NK-92 (cell line): ENCODE data around the gene TRAPPC2.
"Not testable (repeated sequence)": the region's sequence is repeated elsewhere in the genome, so short reads cannot be mapped to it uniquely, and the experiment has no call there.

Experiments used
- DNase-seq: peaks from one replicate; lab custom pipeline; 2025; ENCODE audit not compliant: unreplicated experiment; lab: John Stamatoyannopoulos, UW

Gene TRAPPC2

DNA sequence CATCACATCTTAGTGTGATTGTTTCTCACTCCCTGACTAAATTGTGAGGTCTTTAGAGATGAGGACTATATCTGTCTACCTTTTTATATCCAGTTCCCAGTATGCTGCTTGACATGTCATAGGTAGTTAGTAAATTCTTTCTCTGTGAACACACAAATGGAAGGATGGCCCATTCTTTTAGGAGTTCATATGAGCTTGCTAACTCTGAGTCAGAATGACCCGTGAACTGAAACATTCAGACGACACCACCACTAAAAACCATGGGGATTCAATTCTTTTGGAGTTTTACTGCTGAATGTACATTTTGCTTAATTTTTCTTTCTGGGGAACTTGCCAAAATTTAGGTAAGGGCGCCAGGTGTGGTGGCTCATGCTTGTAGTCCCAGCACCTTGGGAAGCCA lies 14.1 kb upstream of the TRAPPC2 start:
- DNase-seq: no peak

DNA sequence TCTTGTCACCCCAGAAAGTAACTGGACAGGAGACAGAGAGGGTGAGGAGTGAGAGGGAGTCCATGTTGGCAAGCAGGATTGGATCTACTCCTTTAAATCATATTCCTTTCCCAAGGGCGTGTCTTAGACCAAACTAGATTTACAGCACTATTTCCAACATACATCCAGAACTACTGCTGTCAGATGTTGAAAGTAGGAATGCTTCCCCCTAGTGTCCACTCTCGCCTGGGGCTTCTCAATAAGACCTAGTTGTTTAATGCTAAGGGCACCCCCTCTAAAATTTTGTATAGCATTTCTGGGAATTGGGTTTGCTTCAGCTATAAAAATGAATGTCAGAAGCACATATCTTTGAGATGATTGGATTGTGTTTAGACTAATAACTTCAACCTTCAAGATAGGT lies 13.4 kb upstream of the TRAPPC2 start:
- no peak for DNase-seq

DNA sequence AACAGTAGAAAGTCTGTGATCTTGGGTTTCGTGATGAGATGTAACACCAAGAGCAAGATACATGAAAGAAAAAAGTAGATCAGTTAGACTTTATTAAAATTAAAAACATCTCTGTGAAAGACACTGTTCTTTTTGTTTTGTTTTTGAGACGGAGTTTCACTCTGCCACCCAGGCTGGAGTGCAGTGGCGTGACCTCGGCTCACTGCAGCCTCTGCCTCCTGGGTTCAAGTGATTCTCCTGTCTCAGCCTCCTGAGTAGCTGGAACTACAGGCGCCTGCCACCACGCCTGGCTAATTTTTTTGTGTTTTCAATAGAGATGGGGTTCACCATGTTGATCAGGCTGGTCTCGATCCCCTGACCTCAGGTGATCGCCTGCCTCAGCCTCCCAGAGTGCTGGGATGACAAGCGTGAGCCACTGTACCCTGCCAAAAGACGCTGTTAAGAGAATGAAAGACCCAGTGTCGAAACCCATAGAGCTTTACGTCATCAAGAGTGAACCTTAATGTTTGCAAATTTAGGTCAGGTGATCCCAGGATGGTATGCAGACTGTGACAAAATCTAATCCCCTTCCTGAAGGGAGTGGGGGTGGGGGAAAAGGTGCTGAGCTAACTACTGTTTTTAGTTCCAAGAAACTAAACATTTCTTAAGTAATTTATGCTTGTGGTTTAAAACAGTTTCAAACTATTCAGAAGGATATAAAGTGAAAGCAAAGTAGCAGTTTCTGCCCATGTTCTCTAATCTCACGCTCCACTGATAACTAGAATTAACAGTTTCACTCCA lies 8.2 kb upstream of the TRAPPC2 start:
- no peak for DNase-seq

DNA sequence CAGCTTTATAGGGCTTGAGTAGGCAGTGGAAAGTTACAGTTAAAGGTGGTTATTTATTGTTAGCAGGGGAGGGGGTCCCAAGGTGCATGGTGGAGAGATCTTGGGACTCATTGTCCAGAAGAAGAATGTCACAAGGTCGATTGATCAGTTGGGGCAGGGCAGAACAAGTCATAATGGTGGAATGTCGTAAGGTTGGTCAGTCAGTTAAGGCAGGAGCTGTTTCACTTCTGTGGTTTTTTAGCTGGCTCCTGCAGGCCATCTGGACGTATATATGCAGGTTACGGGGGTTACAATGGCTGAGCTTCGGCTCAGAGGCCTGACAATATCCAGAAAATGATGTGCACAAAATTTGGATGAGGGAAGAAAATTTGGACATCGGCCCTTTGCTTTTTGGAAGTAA lies 7.3 kb upstream of the TRAPPC2 start:
- no peak for DNase-seq

DNA sequence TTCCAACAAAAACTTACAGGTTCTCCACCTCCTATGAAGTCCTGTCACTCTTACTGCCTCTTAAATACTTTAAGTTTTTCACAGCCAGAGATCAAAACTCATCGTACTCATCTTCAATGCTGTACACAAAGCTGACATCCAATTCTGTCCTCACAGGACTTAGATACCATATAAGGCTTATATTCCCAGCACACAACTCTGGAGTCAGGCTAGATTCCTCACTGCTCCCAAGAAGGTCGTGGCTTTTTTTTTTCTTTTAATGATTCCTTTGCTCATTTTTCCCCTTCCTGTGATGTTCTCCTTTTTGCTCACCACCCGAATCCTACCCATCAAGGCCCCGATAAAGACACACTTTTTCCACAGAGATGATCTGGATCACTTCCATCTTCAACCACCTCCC lies 914 bp downstream of the TRAPPC2 start:
- DNase-seq: no peak

DNA sequence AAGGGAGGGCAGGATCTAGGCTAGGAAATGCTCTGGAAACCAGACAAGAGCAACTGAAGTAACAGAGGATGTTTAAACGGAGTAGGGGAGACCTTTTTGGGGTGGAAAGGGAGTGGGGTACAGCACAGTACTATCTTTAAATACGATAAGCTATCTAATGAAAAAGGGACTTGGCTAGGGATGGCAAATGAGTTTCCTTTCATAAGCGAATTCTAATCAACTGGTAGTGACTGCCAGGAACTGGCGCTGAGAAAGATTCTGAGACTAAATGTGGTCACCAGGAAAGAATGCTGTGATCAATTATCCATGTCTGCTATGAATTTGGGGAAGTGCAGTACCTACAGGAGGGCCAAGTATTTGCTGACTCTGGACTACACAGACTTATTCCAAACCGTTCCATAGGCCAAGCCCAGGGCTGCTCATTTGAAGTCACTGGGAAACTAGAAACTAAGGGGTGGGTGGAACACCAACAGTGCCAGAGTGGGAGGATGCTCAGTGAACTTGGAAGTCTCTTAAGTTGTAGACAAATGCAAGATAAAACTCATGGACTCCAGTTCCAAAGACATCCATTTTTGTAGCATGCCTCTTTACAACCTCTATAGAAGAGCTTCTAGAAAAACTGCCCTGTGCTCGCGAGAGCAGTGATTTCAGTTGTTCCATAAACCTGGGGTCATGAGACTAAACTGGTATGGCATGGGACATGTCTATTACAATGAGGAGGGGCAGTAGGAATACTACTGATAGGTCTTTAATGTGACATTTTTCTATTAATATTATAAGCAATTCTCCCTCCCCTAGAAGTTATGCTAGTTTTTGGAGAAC lies 2.0 kb downstream of the TRAPPC2 start:
- DNase-seq: no peak

DNA sequence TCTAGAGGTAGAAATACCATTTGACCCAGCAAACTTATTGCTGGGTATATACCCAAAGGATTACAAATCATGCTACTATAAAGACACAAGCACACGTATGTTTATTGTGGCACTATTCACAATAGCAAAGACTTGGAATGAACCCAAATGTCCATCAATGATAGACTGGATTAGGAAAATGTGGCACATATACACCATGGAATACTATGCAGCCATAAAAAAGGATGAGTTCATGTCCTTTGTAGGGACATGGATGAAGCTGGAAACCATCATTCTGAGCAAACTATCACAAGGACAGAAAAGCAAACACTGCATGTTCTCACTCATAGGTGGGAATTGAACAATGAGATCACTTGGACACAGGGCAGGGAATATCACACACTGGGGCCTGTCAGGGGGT lies 3.9 kb downstream of the TRAPPC2 start:
- DNase-seq: not testable (repeated sequence)

DNA sequence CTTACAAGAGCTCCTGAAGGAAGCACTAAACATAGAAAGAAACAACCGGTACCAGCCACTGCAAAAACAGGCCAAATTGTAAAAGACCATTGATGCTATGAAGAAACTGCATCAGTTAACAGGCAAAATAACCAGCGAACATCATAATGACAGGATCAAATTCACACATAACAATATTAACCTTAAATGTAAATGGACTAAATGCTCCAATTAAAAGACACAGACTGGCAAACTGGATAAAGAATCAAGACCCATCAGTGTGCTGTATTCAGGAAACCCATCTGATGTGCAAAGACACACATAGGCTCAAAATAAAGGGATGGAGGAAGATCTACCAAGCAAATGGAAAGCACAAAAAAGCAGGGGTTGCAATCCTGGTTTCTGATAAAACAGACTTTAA lies 7.8 kb downstream of the TRAPPC2 start:
- DNase-seq: not testable (repeated sequence)

DNA sequence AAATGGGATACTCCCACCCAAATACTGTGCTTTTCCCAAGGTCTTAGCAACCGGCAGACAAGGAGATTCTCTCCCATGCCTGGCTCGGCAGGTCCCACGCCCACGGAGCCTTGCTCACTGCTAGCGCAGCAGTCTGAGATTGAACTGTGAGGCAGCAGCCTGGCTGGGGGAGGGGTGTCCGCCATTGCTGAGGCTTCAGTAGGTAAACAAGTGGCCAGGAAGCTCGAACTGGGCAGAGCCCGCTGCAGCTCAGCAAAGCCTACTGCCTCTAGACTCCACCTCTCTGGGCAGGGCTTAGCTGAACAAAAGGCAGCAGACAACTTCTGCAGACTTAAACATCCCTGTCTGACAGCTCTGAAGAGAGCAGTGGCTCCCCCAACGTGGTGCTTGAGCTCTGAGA lies 9.5 kb downstream of the TRAPPC2 start:
- DNase-seq: not testable (repeated sequence)

DNA sequence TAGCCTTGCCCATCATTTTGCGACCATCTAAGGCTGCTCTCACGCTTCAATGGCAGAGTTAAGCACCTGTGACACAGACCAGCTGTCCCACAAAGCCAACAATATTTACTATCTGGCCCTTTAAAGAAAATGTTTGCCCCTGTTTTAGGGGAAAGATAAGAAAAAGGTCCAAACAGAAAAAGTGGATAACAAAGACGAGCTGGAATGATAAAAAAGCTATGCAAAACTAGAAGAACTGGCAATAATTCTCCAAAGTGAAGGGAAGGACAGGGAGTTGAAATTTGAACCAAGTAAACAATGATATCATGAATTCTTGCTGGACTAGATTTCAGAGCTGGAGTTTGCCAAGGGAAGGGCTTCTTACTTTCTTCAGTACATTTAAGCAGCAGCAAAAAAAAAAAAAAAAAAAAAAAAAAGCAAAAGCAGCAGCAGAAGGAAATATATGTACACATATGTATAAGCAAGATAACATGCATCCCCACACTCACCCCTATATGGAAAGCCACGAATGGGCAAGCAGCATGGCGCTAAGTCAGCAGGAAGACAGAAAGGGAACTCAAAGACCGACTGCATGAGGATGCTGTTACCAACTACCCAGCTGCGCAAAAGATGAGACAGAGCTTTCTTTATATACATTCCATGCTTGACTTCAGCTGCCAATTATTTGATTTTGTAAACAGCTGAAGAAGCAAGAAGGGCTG lies 12.5 kb downstream of the TRAPPC2 start:
- DNase-seq: no peak

DNA sequence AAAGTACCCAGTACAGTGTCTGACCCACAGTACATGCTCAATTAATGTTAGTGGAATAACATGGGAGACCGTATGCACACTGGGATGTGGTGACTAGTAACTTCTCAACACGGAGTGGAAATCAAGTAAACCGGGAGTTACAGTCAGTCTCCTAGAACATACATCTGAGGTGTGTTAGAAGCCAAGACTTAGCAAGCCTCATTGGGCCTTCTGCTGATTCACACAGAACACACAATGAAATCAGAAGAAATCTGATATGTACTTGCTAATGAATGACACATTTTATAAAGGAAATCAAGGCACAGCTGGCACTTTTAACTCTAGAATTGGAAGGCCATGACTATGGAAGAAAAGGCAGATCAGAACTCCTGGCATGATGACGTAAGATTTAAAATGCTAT lies 13.0 kb downstream of the TRAPPC2 start:
- DNase-seq: no peak

DNA sequence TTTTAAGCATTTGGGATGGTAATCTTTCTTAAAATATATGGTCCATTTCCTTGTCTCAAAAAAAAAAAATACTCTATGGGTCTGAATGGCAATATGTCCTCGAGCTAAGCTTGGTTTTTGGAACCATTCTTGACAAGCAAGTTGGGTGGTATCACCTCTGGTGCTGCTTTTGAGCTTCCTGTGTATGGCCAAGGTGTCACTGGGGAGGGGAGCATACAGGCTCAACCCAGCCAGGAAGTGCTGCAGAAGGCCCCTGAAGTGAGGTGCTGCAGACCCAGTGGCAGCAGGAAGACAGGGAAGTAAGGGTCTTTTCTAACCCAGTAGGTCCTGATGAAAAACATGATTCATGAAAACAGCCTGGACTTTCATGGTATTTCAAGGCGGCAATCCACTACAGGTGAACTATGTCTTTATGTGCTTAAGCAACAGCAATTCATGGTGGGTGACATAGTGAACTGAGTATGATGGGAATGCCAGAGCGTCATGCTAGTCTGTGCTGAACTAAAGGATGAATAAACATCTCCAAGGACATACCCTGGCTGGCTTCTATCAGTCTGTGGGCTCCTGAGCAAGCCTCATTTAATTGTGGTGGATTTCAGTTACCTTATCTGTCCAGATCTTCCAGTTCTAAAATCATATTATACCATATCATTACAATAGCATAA lies 15.1 kb downstream of the TRAPPC2 start:
- no peak for DNase-seq

DNA sequence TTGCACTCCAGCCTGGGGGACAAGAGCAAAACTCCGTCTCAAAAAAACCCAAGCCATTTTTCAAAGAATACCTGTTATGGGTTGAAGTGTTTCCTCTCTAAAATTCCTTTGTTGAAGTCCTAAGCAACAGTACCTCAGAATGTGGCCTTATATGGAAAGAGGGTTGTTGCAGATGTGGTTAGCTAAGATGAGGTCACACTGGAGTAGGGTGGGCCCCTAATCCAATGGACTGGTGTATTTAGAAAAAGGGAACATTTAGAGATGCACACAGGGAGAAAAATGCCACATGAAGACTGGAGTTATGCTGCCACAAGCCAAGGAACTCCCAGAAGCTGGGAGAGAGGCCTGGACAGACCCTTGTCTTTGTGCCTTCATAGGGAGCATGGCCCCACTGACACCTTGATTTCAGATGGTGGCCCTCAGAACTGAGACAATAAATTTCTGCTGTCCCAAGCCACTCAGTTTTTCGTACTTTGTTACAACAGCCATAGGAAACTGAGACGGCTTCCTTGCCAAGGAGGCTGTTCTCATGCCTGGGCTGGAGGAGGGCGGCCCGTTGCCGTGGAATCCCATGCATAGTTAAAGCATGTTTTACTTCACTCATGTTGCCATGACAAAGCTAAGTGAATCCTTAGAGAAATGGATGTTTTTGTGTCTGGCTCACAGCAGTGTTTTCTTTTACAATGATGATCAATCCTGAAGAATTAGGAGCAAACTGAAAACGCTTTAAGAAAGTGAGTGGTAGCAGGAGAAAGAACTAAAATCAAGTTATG lies 16.5 kb downstream of the TRAPPC2 start:
- DNase-seq: no peak

DNA sequence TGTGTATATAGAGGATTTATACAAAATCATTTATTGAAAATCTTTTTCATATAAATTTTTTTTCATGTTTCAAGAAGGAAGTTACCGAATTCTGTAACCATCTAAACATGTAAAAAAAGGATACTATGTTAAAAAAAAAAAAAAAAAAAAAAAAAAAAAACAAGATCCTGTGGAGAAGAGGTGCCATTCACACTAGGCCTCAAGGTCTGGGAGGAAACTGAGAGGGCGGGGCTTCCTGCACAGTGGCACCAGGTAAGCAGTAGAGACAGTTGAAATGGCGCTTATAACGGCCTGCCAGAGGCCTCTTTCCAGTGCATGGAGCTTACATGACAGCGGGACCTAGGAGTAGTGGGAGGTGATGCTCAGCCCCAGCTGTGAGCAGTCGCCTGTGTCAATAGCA lies 17.5 kb downstream of the TRAPPC2 start:
- DNase-seq: no peak

DNA sequence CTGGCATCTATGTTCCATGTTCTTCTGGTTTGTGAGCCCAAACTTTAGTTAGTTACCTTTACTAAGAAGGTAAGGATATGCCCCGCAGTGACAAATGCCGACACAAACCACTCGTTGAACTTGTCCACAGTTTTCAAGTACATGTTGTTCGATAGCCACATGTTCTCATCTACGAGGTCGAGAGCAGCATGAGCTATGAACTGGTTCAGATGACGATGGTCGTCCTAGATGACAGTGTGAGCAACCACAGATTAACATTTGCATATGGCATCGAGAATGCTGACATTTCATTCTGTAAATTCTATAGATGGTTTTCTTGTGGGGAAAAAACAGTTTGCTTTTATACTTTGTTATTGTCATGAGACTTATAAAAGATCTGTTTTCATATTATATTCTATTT lies 18.0 kb downstream of the TRAPPC2 start:
- DNase-seq: no peak

DNA sequence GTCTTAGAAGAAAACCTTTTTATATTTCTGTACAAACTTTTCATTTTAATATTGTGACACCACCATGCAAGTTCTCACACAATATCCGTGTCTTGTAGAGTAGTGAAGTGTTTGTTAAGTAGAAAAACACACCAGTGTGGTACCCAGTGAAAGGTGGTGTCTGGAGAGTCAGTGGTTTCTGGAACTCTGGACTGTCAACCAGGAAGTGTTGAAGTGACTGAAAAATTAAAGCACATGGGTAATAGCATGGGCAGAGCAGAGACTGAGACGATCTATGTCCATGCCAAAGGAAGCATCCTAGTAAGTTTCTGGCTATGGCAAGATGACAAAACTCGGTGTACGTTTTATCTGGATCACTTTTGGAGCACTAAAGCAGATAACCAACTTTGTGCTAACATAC lies 23.3 kb downstream of the TRAPPC2 start:
- DNase-seq: no peak

DNA sequence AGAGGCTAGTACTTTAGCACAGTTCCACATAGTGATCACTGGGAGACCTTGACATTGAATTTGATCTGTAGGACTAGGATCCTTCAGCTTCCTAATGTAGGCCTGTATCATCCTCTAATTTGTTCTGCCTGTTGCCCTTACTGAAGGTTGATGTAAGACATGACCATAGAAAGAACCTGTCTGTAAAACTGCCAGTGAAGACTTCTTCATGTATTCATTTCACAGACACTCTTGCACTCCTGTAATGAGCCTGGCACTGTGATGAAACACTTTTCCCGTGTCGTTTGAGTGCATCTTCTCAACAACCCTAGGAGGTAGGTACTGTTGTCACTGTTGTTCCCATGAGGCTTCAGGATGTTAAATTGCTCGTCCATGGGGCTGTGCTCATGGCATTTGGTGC lies 30.8 kb downstream of the TRAPPC2 start:
- DNase-seq: no peak

DNA sequence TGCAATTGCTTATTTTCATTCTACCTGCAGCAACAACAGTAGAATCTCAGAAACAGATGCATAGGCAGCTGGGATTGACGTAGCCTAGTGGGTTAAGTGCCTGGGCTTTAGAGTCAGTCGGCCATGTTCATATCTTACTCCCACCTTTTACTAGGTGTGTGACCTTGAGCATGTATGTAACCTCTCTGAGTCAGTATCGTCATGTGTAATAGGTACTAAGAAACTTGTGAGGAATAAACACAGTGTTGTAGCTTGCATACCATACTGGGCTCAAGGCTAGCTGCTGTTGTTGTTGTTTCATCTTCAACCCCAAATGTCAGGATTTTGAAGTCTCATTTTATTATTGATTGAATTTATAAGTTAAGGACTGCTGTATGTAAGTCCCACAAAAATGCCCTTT lies 31.3 kb downstream of the TRAPPC2 start:
- no peak for DNase-seq

DNA sequence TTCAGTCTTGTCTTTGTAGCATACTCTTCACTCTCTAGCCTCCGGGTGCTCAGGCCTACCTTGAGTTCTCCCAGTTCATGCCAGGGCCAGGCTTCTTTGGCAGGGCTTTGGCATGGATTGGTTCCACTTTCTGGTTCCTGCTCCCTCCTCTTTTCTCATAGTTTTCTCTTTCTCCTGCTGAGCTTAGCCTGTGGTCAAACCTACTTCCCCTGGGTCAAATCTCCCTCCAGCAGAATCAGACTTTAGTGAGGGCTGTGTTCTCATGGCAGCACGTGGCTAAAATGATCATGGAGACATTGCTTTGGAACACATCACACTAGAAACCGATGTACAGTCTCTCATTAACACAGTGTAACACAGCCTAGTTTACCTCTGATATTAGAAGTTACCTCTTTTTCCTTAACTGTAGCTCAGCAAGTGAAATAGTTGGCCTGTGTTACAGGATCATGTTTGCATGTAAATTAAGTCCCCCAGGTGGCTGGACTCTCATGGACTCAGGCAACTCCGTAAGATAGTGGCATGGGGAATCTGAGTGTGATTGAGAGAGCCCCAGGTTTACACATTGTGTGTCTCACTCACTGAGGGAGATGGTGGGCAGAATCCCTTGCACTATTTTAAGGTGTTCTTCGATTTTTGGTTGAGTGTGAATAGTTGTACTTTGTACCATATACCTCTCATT lies 32.2 kb downstream of the TRAPPC2 start:
- DNase-seq: no peak

DNA sequence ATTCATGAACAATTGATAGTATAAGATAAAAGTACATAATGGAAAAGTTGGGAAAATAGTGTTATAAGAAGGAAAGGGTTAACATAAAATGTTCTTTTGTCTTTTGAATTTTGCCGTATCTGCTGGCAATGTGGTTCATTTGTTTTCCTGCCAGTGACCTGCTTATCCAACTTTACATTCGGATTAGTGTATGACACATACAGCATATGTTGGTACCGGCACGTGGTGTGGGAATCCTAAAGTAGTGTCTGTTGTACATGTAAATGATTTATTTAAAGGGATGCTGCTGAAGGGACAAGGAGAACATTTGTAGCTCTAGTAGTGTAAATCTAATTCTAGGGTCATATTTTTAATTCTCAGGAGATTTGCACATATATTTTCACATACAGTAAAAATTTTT lies 34.0 kb downstream of the TRAPPC2 start:
- no peak for DNase-seq
